Neural progenitor cell (in vitro differentiated cells): Measurements from ENCODE around the gene TOMM22. TPM values are rescaled to one million over a fixed set of nuclear protein-coding genes. Genes with fewer than 3 reads are reported as not detected.

ENCODE experiments used
- DNase-seq: peaks from one replicate; pipeline ENCODE4 v3.0.0-alpha.2; 2016; ENCODE audit warnings: low spot score
- H2AFZ ChIP-seq: fragments of 200-600 bp; sonication (generic); replicated peaks from 2 replicates; pipeline ENCODE4 v1.6.1; 2016; ENCODE audit warnings: antibody characterized with exemption
- H3F3A ChIP-seq: fragments of 200-600 bp; sonication (generic); 2 replicates; pipeline ENCODE4 v1.6.1; 2016; ENCODE audit warnings: antibody characterized with exemption, low read depth
- H3K27ac ChIP-seq: fragments of 200-600 bp; sonication (generic); 2 replicates; pipeline ENCODE4 v1.5.1; 2016; ENCODE audit warnings: mild to moderate bottlenecking
- H3K27me3 ChIP-seq: fragments of 200-600 bp; sonication (generic); 2 replicates; pipeline ENCODE4 v1.6.1; 2016; ENCODE audit warnings: mild to moderate bottlenecking, moderate library complexity
- H3K36me3 ChIP-seq: fragments of 200-600 bp; sonication (generic); 2 replicates; pipeline ENCODE4 v1.5.1; 2016
- H3K4me1 ChIP-seq: fragments of 200-600 bp; sonication (generic); 2 replicates; pipeline ENCODE4 v1.6.1; 2016; ENCODE audit warnings: mixed run types
- H3K4me2 ChIP-seq: fragments of 200-600 bp; sonication (generic); 2 replicates; pipeline ENCODE4 v1.6.1; 2016
- H3K4me3 ChIP-seq: fragments of 200-600 bp; sonication (generic); 2 replicates; pipeline ENCODE4 v1.5.1; 2016
- H3K79me2 ChIP-seq: fragments of 200-600 bp; sonication (generic); 2 replicates; pipeline ENCODE4 v1.6.1; 2016; ENCODE audit warnings: low read depth
- H3K9ac ChIP-seq: fragments of 200-600 bp; sonication (generic); 2 replicates; pipeline ENCODE4 v1.6.1; 2016
- H3K9me3 ChIP-seq: fragments of 200-600 bp; sonication (generic); 2 replicates; pipeline ENCODE4 v1.5.1; 2016; ENCODE audit warnings: low read depth
- H4K20me1 ChIP-seq: fragments of 200-600 bp; sonication (generic); 2 replicates; pipeline ENCODE4 v1.6.1; 2016; ENCODE audit warnings: low read depth
- H3K27ac Mint-ChIP-seq: 3 replicates; pipeline ENCODE4 v1.8.0; 2021; ENCODE audit warnings: mixed read lengths
- H3K27me3 Mint-ChIP-seq: 2 replicates; pipeline ENCODE4 v1.8.0; 2022; ENCODE audit warnings: low read depth, mild to moderate bottlenecking, inconsistent platforms, moderate library complexity, mixed read lengths; ENCODE audit not compliant: insufficient read depth
- H3K36me3 Mint-ChIP-seq: 3 replicates; pipeline ENCODE4 v1.8.0; 2021; ENCODE audit warnings: mixed read lengths
- H3K4me1 Mint-ChIP-seq: 3 replicates; pipeline ENCODE4 v1.8.0; 2021; ENCODE audit warnings: mixed read lengths
- H3K4me3 Mint-ChIP-seq: 3 replicates; pipeline ENCODE4 v1.8.0; 2021; ENCODE audit warnings: mild to moderate bottlenecking, moderate library complexity, mixed read lengths
- H3K9me3 Mint-ChIP-seq: 3 replicates; pipeline ENCODE4 v1.8.0; 2020; ENCODE audit warnings: mixed read lengths
- CTCF ChIP-seq: fragments of 200-600 bp; sonication (generic); IDR thresholded peaks from 2 replicates; pipeline ENCODE4 v1.5.1; 2017; ENCODE audit warnings: antibody characterized with exemption, mild to moderate bottlenecking
- EZH2 ChIP-seq: fragments of 200-600 bp; sonication (generic); IDR thresholded peaks from 2 replicates; pipeline ENCODE4 v1.6.1; 2017; ENCODE audit warnings: antibody characterized with exemption, mild to moderate bottlenecking, moderate library complexity
- EZH2phosphoT487 ChIP-seq: fragments of 200-600 bp; sonication (generic); IDR thresholded peaks from 2 replicates; pipeline ENCODE4 v1.6.1; 2017; ENCODE audit warnings: antibody characterized with exemption
- total RNA-seq: library from RNA; depleted of rRNA; stranded (reverse); fragments of >200 nt; gene quantifications from 2 replicates; pipeline ENCODE4 v1.2.3, GENCODE V29; 2015; ENCODE audit warnings: low replicate concordance

TOMM22 gene
- total RNA-seq, 1 donor from 2014 or later, result 134 TPM

GRCh38 chr22:38649841-38650522 is 31.8 kb upstream of the TOMM22 start:
- H3K9me3 Mint-ChIP-seq, result no peaks in the 10 kb centered on the region
- Histone ChIP-seq H4K20me1 (no peaks in the 10 kb centered on the region), H3K79me2 (peaks cover 1% of the 10 kb centered on the region), H3K9ac (no peak overlapping the region), H3K36me3 (no peaks in the 10 kb centered on the region), H3K27ac (no peak overlapping the region), H3K27me3 (no peaks in the 10 kb centered on the region), H3K4me3 (no peak overlapping the region), H3K4me1 (no peaks in the 10 kb centered on the region), H3K4me2 (no peak overlapping the region), H2AFZ (no peak overlapping the region), H3F3A (no peaks in the 10 kb centered on the region), H3K9me3 (no peaks in the 10 kb centered on the region)
- H3K27me3 Mint-ChIP-seq, result no peaks in the 10 kb centered on the region
- no peak overlapping the region for H3K4me3 Mint-ChIP-seq
- H3K36me3 Mint-ChIP-seq, result peaks cover 33% of the 10 kb centered on the region
- no peak overlapping the region for H3K27ac Mint-ChIP-seq
- TF ChIP-seq EZH2 (no peak), CTCF (no peak), EZH2phosphoT487 (no peak)
- DNase-seq, result no peak
- peaks cover 3% of the 10 kb centered on the region for H3K4me1 Mint-ChIP-seq

GRCh38 chr22:38652859-38653258 is 28.9 kb upstream of the TOMM22 start:
- H3K4me1 Mint-ChIP-seq, result peaks cover 14% of the 10 kb centered on the region
- no peak overlapping the region for H3K4me3 Mint-ChIP-seq
- peaks cover 24% of the 10 kb centered on the region for H3K36me3 Mint-ChIP-seq

GRCh38 chr22:38653741-38654140 is 28.0 kb upstream of the TOMM22 start:
- Histone ChIP-seq H2AFZ (no peak overlapping the region), H3K9me3 (no peaks in the 10 kb centered on the region), H3K9ac (no peak overlapping the region), H4K20me1 (peaks cover 10% of the 10 kb centered on the region), H3K4me2 (no peak overlapping the region), H3K27ac (no peak overlapping the region), H3F3A (no peaks in the 10 kb centered on the region), H3K4me3 (no peak overlapping the region), H3K79me2 (peaks cover 32% of the 10 kb centered on the region), H3K4me1 (peaks cover 3% of the 10 kb centered on the region), H3K27me3 (no peaks in the 10 kb centered on the region), H3K36me3 (no peaks in the 10 kb centered on the region)
- Mint-ChIP-seq H3K36me3 (peaks cover 22% of the 10 kb centered on the region), H3K27me3 (no peaks in the 10 kb centered on the region), H3K4me1 (peaks cover 14% of the 10 kb centered on the region), H3K4me3 (no peak overlapping the region), H3K27ac (no peak overlapping the region), H3K9me3 (no peaks in the 10 kb centered on the region)
- TF ChIP-seq EZH2phosphoT487 (no peak), CTCF (no peak), EZH2 (no peak)
- DNase-seq, result no peak

More at GRCh38 chr22:38652859-38653258, 28.9 kb upstream of the TOMM22 start:
- no peak overlapping the region for H3K4me3 ChIP-seq
- H4K20me1 ChIP-seq, result peaks cover 7% of the 10 kb centered on the region
- H3K27ac ChIP-seq, result no peak overlapping the region
- H3K4me2 ChIP-seq, result no peak overlapping the region
- H3K9ac ChIP-seq, result no peak overlapping the region
- Mint-ChIP-seq H3K9me3 (no peaks in the 10 kb centered on the region), H3K27me3 (no peaks in the 10 kb centered on the region), H3K27ac (no peak overlapping the region)
- no peaks in the 10 kb centered on the region for H3K9me3 ChIP-seq
- no peak for DNase-seq
- no peaks in the 10 kb centered on the region for H3K27me3 ChIP-seq
- TF ChIP-seq EZH2phosphoT487 (no peak), EZH2 (no peak), CTCF (no peak)
- no peak overlapping the region for H2AFZ ChIP-seq
- H3K36me3 ChIP-seq, result no peaks in the 10 kb centered on the region
- peaks cover 23% of the 10 kb centered on the region for H3K79me2 ChIP-seq
- peaks cover 3% of the 10 kb centered on the region for H3K4me1 ChIP-seq
- no peaks in the 10 kb centered on the region for H3F3A ChIP-seq
